Esophagus muscularis mucosa (tissue), 4 donors: Measurements from ENCODE around the gene PIN1. TPM values are rescaled to one million over a fixed set of nuclear protein-coding genes. Genes with fewer than 3 reads are reported as not detected.

Source experiments
- DNase-seq: peaks from one replicate; pipeline ENCODE4 v3.0.0-alpha.2; 2017; ENCODE audit errors: extremely low spot score
- H3K27ac ChIP-seq, 4 donors: fragments of 200-600 bp; sonication (generic); replicated peaks in 1 of 4; 1 replicate in 3 of 4; 2 replicates in 1 of 4; pipeline ENCODE4 v1.5.1; 2016 to 2019; ENCODE audit warnings: mild to moderate bottlenecking in 1 of 4
- H3K27me3 ChIP-seq, 4 donors: fragments of 200-600 bp; sonication (generic); one replicate each; pipeline versions ENCODE4 v1.5.1 to v1.6.0; 2016 to 2019
- H3K36me3 ChIP-seq, 4 donors: fragments of 200-600 bp; sonication (generic); one replicate each; pipeline ENCODE4 v1.5.1; 2016 to 2019
- H3K4me1 ChIP-seq, 4 donors: fragments of 200-600 bp; sonication (generic); one replicate each; pipeline ENCODE4 v1.5.1; 2016 to 2019
- H3K4me3 ChIP-seq, 4 donors: fragments of 200-600 bp; sonication (generic); 1 replicate in 2 of 4; 2 replicates in 2 of 4; pipeline ENCODE4 v1.5.1; 2016 to 2019; ENCODE audit warnings: mild to moderate bottlenecking in 4 of 4, moderate library complexity in 1 of 4
- H3K9me3 ChIP-seq, 4 donors: fragments of 200-600 bp; sonication (generic); 1 replicate in 3 of 4; 2 replicates in 1 of 4; pipeline ENCODE4 v1.5.1; 2016 to 2019
- CTCF ChIP-seq, 3 experiments: fragments of 200-600 bp in 2 of 3; fragments of 450-650 bp in 1 of 3; sonication (generic) in 2 of 3; IDR thresholded peaks; one replicate each; pipeline ENCODE4 v1.5.1; 2017 to 2019; ENCODE audit warnings: antibody characterized with exemption in 3 of 3, mild to moderate bottlenecking in 2 of 3, moderate library complexity in 1 of 3
- EP300 ChIP-seq: sonication (generic); formaldehyde crosslinking; IDR thresholded peaks from one replicate; pipeline ENCODE4 v1.6.1; 2017; ENCODE audit warnings: antibody characterized with exemption
- POLR2A ChIP-seq: fragments of 450-650 bp; IDR thresholded peaks from one replicate; pipeline ENCODE4 v1.6.1; 2017; ENCODE audit warnings: antibody characterized with exemption, moderate library complexity, mild to moderate bottlenecking, low read depth
- POLR2AphosphoS5 ChIP-seq, 2 donors: sonication (generic); formaldehyde crosslinking; IDR thresholded peaks; one replicate each; pipeline ENCODE4 v1.6.1; 2017; ENCODE audit warnings: antibody characterized with exemption in 2 of 2
- WGBS: methylation state at CpG from one replicate; pipeline ENCODE4 v1.1.5; 2018; 5-methylcytosine and 5-hydroxymethylcytosine counted together
- intact Hi-C: fragments of 100-400 bp; cut with DNase I; formaldehyde crosslinking; loops from one replicate; pipeline ENCODE4 v1.15.1; 2023
- total RNA-seq, 4 donors: library from RNA; depleted of rRNA; stranded (reverse); fragments of >200 nt; gene quantifications; one replicate each; pipeline versions ENCODE4 v1.1.0 to v1.2.1, GENCODE V29; 2016

The PIN1 gene
- total RNA-seq, 4 donors from 2014 or later: 113 to 183 (median 145) TPM

GRCh38 chr19:9847087-9847671 is 12.1 kb downstream of the PIN1 start:
- Histone ChIP-seq H3K36me3 (peaks cover 23 to 90% (median 82%) of the 10 kb centered on the region in 4 donors), H3K27ac (no peak overlapping the region)

GRCh38 chr19:9848060-9848459 is 12.9 kb downstream of the PIN1 start:
- Histone ChIP-seq H3K4me1 (peaks cover 4 to 18% (median 10%) of the 10 kb centered on the region in 4 donors), H3K27me3 (no peaks in the 10 kb centered on the region), H3K9me3 (peaks cover 0 to 8% (median 0%) of the 10 kb centered on the region in 4 donors), H3K4me3 (no peak overlapping the region), H3K27ac (no peak overlapping the region), H3K36me3 (peaks cover 18 to 81% (median 74%) of the 10 kb centered on the region in 4 donors)
- no peak for DNase-seq
- intact Hi-C loops: no loop called here
- no CpG with 5 or more reads among the region's 4 CpGs for WGBS
- TF ChIP-seq CTCF (IDR thresholded peaks at IDR 0.05) (no peak), POLR2AphosphoS5 (IDR thresholded peaks at IDR 0.05) (no peak), POLR2A (no peak), EP300 (no peak)

More at GRCh38 chr19:9847087-9847671, 12.1 kb downstream of the PIN1 start:
- no peaks in the 10 kb centered on the region for H3K27me3 ChIP-seq
- DNase-seq: peak; percentile 92
- WGBS: 51% methylated on average over 6 of the region's 13 CpGs
- intact Hi-C loops: no loop called here
- TF ChIP-seq EP300 (no peak), POLR2A (no peak), CTCF (IDR thresholded peaks at IDR 0.05) (peak in 1 of 3 experiments; percentile 35), POLR2AphosphoS5 (IDR thresholded peaks at IDR 0.05) (peak; percentile 14 to 21)
- peaks cover 0 to 8% (median 0%) of the 10 kb centered on the region in 4 donors for H3K9me3 ChIP-seq
- H3K4me3 ChIP-seq: no peak overlapping the region
- H3K4me1 ChIP-seq: peaks cover 4 to 27% (median 14%) of the 10 kb centered on the region in 4 donors

GRCh38 chr19:9848762-9849161 is 13.6 kb downstream of the PIN1 start:
- intact Hi-C loops: no loop called here
- peaks cover 0 to 3% (median 0%) of the 10 kb centered on the region in 4 donors for H3K9me3 ChIP-seq
- H3K4me1 ChIP-seq: peaks cover 4 to 17% (median 10%) of the 10 kb centered on the region in 4 donors
- H3K4me3 ChIP-seq: no peak overlapping the region
- H3K27ac ChIP-seq: no peak overlapping the region
- H3K27me3 ChIP-seq: no peaks in the 10 kb centered on the region
- 79% methylated on average over 21 of the region's 23 CpGs for WGBS
- no peak for TF ChIP-seq EP300
- no peak for TF ChIP-seq POLR2AphosphoS5 (IDR thresholded peaks at IDR 0.05)
- no peak for TF ChIP-seq POLR2A
- TF ChIP-seq CTCF (IDR thresholded peaks at IDR 0.05): no peak
- H3K36me3 ChIP-seq: peaks cover 11 to 74% (median 66%) of the 10 kb centered on the region in 4 donors
- no peak for DNase-seq

GRCh38 chr19:9849791-9850190 is 14.7 kb downstream of the PIN1 start:
- Histone ChIP-seq H3K27ac (no peak overlapping the region), H3K4me3 (no peak overlapping the region), H3K4me1 (peaks cover 4 to 17% (median 10%) of the 10 kb centered on the region in 4 donors), H3K9me3 (no peaks in the 10 kb centered on the region), H3K27me3 (no peaks in the 10 kb centered on the region), H3K36me3 (peaks cover 1 to 68% (median 58%) of the 10 kb centered on the region in 4 donors)
- intact Hi-C loops: no loop called here
- WGBS: 57% methylated on average over 1 of the region's 7 CpGs
- no peak for DNase-seq
- TF ChIP-seq POLR2AphosphoS5 (IDR thresholded peaks at IDR 0.05) (no peak), POLR2A (no peak), EP300 (no peak), CTCF (IDR thresholded peaks at IDR 0.05) (no peak)
